ENCODE results near the gene EML3.
"Not testable (repeated sequence)": the region's sequence is repeated elsewhere in the genome, so short reads cannot be mapped to it uniquely, and the experiment has no call there.

The EML3 gene

DNA sequence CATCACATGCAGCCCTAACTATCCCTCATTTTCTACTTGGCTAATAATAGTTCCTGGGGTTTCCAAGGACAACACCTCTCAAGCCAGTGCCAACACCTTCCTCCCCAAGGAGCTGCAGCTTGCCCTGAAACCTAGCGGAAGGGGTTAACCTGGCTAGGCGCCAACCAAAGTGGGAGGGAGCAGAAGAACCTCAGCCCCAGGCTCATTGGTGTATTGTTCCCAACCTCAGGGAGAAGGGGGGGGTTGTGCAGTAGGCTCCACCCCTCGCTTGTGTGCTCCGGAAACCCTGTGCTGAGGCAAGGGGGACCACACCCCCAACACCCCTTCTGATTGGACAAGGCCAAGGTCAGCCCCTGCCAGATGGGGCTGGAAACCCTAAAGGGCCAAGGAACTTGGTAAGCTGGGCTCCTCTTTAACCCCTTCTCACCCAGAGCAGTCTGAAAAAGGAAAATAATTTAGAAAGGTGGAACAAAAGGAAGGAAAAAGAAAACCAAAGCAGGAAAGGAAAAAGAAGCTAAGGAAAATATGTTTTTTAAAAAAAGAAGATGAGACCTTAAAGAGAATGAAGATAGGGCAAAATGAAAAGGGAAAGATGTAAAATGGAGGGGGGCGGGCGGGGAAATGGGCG is 13.4 kb downstream of the EML3 start:
- DNase-seq = peak; percentile 60 to 96

DNA sequence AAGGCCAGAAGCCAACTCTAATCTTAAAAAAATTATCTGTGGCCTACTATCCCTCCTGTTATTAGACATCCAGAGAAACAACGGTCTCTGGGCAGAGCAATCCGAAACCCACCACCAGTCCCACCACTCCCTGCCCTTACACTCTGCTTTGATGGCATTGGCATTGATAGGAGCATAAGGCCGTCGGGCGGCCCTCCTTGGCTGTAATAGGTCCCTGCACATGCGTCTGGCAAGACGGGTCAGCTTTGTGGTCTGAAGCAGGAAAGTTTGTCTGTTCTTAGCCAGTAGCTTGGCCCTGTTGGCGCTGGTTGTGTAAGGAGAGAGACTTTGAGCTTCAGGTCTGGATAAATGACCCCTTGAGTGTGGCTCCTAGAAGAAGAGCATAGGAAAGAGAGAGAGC is 17.5 kb downstream of the EML3 start:
- no peak for DNase-seq

DNA sequence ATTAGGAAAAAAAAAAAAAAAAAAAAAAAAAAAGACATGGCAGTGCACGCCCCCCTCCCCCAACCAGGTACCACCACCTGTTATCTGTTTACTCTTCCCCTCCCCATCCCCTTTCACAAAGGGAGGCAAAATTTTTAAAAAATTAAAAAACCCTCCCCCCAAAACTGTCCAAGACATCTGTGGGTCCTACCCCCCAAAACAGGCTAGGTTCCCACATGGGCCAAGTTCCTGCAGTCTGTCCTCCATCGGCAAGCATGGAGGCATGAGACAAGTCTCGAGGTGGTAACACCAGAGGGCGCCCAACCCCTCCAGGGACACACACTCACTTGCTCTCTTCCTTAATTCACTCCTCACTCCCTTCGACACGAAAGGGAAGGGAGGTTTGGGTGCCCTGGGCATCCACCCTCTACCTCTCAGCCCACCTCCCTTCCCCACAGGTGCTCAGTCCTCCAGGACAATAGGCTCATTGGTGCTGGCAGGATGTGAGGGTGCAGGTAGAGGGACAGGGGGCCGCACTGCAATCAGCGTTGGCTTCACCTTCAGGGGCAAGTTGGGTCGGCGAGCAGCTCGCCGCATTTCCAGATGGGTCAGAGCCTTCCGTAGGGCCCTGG is 19.0 kb downstream of the EML3 start:
- DNase-seq = peak; percentile 45 to 57

DNA sequence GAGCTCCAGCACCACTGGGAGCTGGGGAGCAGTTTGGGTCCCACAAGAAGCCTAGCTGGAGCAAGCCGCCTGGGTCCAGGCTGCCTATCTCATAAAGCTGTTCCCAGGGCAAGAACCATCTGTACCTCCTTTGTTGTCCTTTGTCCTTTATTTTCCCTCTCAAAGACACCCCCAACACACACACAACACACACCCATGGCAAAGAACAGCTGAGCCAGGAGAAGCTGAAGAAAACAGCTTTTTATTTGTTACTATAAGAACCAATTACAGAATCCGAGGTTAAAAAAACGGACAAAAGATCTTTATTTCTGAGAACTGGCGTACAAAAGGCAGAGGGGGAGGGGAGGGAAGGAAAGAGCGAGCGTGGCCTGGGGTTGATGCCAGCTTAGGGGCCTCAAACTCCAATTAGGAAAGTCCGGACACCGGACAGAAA is 19.6 kb downstream of the EML3 start:
- no peak for DNase-seq

DNA sequence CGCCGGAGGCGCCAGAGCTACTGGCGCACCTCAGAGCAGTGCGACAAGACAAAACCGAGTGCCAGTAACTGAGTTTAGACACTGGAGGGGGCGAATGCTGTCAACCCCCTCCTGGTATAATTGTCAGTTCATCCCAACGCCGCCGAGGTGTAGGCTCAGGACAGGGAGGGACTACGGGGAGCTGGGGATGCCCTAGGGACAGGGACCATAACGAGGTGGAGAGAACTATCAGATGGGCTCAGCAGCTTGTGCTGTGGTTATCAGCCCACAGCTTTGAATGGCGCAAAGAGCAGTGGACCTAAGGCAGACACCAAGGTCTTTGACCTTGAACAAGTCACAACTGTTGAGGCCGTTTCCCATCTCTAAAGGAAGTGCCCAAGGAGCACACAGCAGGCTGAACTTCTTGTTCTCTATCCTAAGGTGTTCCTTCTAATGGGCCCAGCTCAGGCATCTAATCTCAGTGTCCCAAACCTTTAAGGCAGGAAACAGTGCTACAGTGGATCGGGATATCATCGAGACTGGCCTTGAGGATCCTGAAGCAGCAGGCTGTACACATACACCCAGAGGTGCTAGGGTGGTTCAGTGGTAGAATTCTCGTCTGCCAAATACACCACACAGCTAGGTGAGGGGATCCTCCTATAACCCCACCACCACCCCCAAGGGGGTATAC is 20.3 kb downstream of the EML3 start:
- DNase-seq = no peak

DNA sequence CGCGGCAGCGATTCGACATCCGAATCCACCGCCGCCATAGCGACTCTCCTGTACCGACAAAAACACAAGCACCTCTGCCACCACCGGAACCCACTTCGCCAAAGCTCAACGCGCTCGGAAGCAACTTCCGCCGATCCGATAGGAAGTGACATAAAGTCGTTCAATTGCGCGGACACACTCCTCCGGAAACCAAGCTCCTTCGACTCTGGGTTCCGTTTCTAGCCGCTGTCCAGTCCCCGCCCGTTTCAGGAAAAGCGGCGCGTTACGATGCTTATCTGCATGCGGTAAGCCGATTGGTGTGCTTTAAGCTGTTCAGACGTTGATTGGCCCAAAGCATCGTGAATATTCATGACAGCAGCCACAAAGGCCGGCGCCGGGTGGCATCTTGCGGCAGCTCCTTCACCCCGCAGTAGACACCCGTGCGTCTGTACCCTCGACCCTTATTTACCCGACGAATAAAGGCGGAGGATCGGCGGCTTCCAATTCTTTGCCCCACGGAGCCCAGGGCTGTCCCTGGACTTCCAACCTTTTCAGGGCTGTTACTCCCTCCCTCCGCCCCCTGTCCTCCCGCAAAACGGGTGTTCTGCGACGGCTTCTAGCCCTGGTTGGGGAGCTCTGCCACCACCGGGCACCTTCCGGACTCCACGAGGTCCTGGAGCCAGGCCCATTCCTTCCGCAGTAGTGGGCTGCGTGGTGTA is 21.0 kb downstream of the EML3 start, which contains the start of gene TUT1:
Gene TUT1, minus strand, starts transcription at position 76 of the 698 bp plus-strand sequence. Its CDS starts 38 bp downstream, at position 38.
- peak; percentile 80 to 100 for DNase-seq

DNA sequence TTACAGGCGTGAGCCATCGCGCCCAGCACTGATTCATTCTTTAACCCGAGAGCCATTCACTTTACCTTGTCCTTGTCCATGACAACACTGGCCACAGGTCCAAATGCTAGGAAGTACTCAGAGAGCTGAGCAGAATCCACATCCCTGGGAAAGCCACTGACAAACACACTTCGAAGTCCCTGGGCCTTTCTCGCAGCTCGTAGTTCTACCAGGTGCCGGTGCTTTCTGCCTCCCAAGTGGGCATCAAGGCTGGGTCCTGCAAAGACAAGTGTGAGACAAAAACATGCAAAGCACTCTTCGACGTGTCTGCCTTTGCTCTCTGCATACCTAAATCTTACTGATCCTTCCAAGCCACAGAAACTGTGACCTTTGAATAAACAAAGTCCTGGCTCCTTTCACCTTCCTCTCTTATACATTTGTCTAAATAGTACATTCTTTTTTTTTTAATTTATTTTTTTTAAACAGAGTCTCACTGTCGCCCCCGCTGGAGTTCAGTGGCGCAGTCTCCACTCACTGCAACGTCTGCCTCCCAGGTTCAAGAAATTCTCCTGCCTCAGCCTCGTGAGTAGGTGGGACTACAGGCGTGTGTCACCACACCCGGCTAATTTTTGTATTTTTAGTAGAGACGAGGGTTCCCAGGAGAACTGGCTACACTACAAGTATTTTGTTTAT is 23.5 kb downstream of the EML3 start:
- DNase-seq = peak in 1 of 2 donors; percentile 38

DNA sequence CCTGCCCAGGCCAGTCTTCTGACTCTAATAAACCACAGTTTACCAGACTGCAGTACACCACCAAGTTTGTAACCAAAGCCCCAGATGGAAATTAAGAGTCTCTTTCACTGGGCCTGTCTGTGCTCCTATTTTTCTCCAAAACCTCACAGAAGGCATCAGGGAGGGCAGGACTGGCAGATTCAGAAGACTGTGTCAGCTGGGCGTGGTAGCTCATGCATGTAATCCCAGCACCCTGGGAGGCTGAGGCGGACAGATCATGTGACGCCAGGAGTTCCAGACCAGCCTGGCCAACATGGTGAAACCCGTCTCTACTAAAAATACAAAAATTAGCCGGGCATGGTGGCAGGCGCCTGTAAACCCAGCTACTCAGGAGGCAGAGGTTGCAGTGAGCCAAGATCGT is 27.2 kb downstream of the EML3 start:
- DNase-seq = not testable (repeated sequence)

DNA sequence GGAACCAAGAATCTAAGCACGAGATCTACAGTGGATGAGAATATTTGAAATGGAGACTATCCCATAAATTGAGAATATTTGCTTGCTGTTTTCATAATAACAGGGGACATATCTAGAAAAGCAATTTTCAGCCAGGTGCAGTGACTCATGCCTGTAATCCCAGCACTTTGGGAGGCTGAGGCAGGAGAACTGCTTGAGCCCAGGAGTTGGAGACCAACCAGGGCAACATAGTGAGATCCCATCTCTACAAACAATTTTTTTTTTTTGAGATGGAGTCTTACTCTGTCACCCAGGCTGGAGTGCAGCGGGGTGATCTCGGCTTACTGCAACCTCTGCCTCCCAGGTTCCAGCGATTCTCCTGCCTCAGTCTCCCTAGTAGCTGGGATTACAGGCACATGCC is 30.8 kb downstream of the EML3 start:
- DNase-seq = not testable (repeated sequence)

DNA sequence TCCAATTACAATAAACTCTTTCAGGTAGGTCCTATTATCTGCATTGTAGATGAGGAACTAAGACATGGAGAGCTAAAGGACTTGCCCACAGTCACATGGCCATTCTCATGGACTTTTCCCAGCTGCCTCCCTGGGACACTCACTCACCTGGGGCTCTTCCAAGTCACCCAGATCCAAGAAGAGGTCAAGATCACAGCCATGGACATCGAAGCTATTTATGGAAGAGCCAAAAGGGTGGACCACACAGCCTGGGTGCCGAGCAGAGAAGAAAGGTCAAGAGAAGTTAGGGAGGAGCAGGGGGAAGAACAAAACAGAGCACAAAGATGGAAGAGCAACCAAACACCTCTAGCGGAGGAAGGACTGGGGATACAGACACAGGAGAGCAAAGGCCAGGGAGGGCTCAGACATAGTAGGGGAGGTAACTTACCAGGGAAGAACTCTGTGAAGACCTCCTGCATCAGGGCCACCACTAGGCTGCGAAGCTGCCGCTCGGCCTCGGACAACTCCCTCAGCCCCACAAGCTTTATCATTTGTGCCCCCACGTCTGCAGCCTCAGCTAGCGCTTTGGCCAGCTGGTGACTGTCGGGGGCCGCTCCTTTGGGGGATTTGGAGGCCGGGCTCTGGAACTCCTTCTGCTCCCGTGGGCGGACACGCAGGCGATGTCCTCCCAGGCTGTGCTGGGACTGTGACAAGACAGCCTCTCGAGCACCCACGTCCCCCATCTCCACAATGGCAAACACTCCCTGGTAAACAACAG is 31.4 kb downstream of the EML3 start:
- no peak for DNase-seq

DNA sequence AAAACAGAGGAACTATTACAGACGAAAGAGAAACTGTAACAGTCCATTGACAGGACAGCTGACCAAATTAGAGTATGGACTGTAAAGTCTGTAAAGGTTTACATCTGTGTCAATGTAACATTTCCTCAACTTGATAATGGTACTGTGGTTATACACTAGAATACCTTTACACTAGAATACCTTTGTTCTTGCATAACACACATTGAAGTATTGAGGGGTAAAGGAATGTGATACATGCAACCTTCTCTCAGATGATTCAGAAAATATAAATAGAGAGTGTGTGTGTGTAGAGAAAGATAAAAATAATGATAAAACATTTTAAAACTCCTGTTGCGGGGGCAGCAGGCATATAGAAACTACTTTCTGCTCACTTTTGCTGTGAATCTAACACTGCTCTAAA is 33.3 kb downstream of the EML3 start:
- DNase-seq = no peak

DNA sequence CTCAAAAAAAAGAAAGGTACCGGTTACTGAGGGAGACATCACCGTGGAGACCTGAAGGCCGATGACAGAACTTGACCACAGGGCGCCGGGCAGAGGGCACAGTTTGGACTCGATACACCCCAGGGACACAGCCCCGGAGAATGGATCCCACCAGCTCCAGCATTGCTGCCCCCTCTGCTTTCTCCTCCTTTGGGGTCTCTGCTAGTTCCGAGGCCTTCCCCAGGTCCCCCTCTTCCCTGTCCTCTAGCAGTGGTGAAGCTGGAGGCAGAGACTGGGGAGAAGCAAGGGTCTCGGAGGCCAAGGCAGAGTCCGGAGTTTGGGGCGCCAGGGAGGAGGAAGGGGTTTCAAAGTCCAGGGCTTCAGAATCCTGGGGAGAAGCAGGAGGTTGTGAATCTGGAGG is 34.0 kb downstream of the EML3 start:
- no peak for DNase-seq

DNA sequence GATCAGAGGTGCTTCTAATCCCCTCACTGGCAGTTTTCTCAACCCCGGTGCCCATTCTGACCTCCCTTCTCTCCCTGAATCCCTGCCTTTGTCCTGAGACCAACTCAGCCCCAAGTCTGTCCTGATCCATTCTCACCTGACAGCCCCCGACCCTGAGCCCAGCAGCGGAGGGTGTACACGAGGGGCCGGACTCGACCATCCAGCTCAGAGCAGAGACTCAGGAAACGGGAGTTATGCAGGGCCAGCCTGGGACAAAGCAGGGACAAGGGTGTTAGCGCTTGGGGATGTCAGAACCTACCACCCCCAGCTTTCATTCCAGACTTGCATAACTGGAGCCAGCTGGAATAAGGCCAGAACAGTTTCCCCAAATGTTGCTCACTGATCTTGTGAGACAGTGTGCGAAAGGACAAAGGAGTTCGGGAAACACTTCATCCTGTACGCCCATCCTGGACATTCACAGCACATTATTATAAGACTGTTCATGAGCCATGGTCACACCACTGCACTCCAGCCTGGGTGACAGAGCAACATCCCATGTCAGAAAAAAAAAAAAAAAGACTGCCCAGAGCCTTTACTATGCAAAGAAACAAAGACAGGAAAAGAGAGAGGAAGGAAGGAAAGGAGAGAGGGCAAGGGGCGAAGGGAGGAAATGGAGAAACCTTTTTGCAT is 35.4 kb downstream of the EML3 start:
- no peak for DNase-seq

DNA sequence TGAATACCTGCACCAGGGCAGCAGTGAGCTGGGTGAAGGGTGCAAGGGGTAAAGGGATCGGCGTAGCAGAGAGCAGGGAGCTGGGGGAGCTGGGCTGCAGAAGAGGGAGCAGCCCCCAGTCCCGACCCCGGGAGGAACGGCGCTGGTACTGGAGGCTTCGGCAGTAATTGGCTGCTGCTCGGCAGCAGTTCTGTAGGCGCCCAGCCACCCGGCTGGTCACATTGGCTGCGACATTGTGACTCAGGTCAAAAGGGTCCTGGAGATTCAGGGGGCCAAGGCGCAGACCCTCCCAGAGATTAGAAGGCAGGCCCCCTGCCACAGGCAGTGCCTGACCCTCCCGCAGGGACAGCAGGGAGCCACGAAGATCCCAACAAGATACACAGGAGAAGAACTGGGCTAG is 36.7 kb downstream of the EML3 start:
- no peak for DNase-seq

DNA sequence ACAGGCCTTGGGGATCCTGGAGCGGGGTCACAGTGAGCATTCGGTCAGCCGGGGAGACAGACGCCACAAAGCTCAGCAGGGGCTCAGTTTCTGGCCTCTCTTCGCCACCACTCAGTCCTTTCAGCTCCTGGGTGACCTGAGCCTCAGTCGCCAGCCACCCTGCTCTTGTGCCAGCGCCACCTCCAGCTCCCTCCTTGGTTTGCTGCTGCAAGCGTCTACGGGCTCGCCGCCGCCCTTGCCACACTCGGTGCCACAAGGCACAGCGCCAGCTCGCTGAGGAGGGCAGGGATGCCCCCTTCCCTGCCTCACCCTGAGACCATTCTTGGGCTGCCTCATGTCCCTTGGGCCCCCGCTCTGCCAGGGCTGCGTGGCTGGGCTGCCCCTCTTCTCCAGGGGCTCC is 37.4 kb downstream of the EML3 start:
- DNase-seq = no peak

DNA sequence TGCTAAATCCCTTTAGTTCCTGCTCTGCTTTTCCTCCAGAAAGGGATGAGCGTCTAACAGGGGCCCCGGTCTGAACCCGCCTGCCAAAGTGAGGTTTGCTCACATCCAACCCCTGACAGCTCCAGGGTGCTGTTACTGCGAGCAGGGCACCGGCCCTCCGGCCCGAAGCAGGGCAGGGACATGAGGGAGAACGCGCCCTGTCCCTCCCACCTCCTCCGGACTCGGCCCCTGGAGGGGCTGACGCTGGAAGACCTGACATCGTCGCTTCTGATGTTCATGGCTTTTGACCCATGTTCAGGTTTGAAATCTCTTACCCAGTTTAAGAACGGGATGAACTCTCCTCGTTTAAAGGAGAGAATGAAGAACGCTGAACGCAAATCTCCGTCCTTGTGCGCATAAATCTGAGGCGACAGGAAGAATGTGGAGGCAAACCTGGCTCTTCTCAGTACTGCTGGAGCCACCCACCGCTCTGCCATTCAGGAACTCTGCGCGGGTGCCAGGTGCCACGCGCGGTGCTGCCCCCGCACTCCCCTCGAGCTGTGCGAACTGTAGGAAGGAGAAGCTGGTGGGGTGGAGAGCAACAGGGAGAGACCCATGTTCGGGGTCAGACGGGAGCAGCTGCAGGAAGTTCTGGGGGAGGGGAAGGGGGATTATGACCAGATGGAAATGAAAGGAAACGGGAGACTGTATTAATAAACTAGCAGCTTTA is 38.1 kb downstream of the EML3 start:
- no peak for DNase-seq

DNA sequence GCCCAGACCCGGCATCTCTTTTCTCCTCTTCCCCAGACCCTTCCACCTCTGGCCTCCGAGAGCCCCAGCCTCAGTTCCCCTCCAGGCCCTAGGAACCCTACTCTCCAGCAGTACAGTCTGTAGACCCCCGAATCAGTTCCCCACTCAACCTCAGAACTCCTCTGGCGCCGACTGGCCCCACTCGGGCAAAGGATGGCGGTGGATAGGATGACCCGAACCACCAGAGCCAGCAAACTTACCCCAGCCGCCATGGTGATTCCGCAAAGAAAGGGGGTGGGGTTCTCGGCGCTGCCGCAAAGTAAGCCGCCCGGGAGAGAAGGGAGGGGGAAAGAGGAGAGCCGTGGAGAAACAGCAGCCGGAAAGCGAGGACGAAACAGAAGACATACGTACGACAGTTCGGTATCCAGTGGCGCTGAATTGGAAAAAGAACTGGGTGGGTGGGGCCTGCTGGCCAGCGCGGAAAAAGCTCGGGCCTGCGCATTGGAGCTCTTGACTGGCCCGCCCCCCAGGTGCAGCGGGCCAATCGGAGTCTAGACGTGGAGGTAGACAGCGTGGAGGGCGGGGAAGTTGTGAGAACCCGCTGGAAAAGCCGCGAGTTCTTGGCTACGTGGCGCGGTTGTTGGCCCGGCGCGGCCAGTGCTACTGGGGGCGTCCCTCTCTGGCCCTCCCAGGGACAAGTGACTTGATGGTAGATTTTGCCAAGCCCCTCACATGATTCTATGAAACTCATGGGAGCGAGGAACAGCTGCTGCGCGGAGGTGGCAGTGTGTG is 38.8 kb downstream of the EML3 start, which contains the start of gene EEF1G:
Gene EEF1G, minus strand, starts transcription at position 300 of the 771 bp plus-strand sequence. Its CDS starts 49 bp downstream, at position 251.
- DNase-seq = peak; percentile 84 to 100

DNA sequence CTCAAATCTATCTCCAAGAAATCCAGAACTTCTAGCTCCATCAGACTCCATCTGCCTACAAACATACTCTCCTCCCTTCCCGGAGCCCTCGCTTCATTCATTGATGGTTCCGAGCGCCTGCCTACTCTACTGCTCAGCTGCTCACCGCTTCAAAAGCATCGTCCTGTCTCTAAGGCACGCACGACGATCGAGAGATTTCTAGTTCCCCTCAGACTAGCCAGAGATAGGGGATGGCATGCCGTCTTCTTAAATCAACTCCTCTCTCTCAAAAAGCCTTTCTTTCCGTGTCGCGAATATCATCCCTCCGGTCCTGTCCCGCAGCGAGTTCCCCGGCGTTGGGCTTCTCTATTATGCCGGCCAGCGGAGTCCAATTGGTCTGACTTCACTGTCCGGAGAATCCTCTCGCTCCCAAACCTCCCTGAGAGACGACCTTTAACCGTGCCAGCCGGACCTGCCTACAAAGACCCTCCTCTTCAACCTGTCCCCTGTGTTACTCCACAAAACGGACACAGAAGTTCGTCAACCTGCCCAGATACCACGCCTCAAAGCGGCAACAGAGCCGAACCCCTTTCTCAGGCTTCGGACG is 39.5 kb downstream of the EML3 start:
- no peak for DNase-seq

DNA sequence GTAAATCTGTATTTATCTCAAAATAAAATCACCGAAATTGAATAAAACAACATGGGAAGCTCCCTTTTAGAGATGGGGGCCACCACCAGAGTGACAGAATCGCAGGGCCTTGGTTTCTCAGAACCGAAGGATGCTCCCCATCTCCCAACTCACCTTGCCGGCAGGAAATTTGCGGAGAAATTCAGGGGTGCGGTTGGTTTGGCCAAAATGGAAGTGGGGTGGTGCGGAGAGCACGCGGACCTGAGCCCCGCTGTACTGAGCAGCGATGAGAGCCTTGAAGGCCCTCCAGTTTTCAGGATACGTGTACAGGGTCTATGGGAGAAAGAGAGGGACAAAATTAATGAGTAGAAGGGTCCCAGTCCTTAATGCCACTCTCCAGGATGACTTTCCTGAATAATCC is 40.1 kb downstream of the EML3 start:
- no peak for DNase-seq

DNA sequence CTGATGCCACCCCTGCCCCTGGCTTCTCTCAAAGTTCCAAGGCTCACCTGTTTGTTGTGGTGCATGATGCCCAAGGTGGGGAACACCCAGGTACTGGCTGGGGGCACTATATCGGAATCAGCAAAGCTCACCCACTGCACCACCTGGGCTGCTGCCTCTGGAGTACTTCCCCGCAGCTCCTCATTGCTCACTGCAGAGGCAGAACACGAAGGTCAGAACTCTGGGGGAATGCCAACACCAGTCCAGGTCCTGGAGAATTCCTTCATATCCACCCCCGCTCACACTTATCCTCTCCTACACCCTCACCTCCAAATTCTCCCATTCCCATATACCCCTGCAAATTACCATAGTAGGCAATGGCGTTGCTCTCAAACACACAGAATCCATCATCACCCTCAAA is 41.1 kb downstream of the EML3 start:
- not testable (repeated sequence) for DNase-seq
